ENCODE results near the gene OXA1L. TPM values are rescaled to one million over a fixed set of nuclear protein-coding genes. Genes with fewer than 3 reads are reported as not detected.
"Not testable (repeated sequence)": the region's sequence is repeated elsewhere in the genome, so short reads cannot be mapped to it uniquely, and the experiment has no call there.

The OXA1L gene
- total RNA-seq, 1 donor from 2014 or later, result 116 TPM

GRCh38 chr14:22801716-22802115, 35.2 kb downstream of the OXA1L start:
- H3K36me3 Mint-ChIP-seq, result no peaks in the 10 kb centered on the region
- peaks cover 7% of the 10 kb centered on the region for H3K4me1 Mint-ChIP-seq
- DNase-seq (ENCODE audit: low spot score), result no peak
- H3K27ac Mint-ChIP-seq, result no peak overlapping the region
- no peak overlapping the region for H3K4me3 ChIP-seq
- no peak overlapping the region for H3K4me3 Mint-ChIP-seq
- no peak overlapping the region for H2AFZ ChIP-seq (replicated peaks)
- H3K9ac ChIP-seq, result no peak overlapping the region
- H4K20me1 ChIP-seq (ENCODE audit: low read depth), result no peaks in the 10 kb centered on the region
- no peak for TF ChIP-seq EZH2phosphoT487 (IDR thresholded peaks at IDR 0.05)
- TF ChIP-seq CTCF (IDR thresholded peaks at IDR 0.05), result no peak
- no peaks in the 10 kb centered on the region for H3K27me3 ChIP-seq
- no peak overlapping the region for H3K27ac ChIP-seq
- H3K36me3 ChIP-seq, result no peaks in the 10 kb centered on the region
- H3K9me3 Mint-ChIP-seq, result no peaks in the 10 kb centered on the region
- no peaks in the 10 kb centered on the region for H3K4me1 ChIP-seq
- no peaks in the 10 kb centered on the region for H3K9me3 ChIP-seq (ENCODE audit: low read depth)
- no peaks in the 10 kb centered on the region for H3F3A ChIP-seq (ENCODE audit: low read depth)
- no peaks in the 10 kb centered on the region for H3K79me2 ChIP-seq (ENCODE audit: low read depth)
- no peak overlapping the region for H3K4me2 ChIP-seq
- H3K27me3 Mint-ChIP-seq (ENCODE audit: insufficient read depth, low read depth), result peaks cover 5% of the 10 kb centered on the region

- Mint-ChIP-seq H3K4me3 (no peak overlapping the region), H3K27ac (no peak overlapping the region), H3K9me3 (no peaks in the 10 kb centered on the region), H3K27me3 (ENCODE audit: insufficient read depth, low read depth) (peaks cover 9% of the 10 kb centered on the region), H3K4me1 (no peaks in the 10 kb centered on the region), H3K36me3 (no peaks in the 10 kb centered on the region)
- no peaks in the 10 kb centered on the region for H3K27me3 ChIP-seq
- H4K20me1 ChIP-seq (ENCODE audit: low read depth), result no peaks in the 10 kb centered on the region
- no peak overlapping the region for H3K27ac ChIP-seq
- no peaks in the 10 kb centered on the region for H3F3A ChIP-seq (ENCODE audit: low read depth)
- TF ChIP-seq EZH2phosphoT487 (IDR thresholded peaks at IDR 0.05) (no peak), CTCF (IDR thresholded peaks at IDR 0.05) (no peak), EZH2 (IDR thresholded peaks at IDR 0.05) (no peak)
- no peaks in the 10 kb centered on the region for H3K36me3 ChIP-seq
- H3K9me3 ChIP-seq (ENCODE audit: low read depth), result no peaks in the 10 kb centered on the region
- no peak overlapping the region for H3K4me2 ChIP-seq
- no peak overlapping the region for H2AFZ ChIP-seq (replicated peaks)
- no peak for DNase-seq (ENCODE audit: low spot score)
- no peak overlapping the region for H3K9ac ChIP-seq
- no peak overlapping the region for H3K4me3 ChIP-seq
- H3K79me2 ChIP-seq (ENCODE audit: low read depth), result no peaks in the 10 kb centered on the region
- H3K4me1 ChIP-seq, result no peaks in the 10 kb centered on the region
These were observed 36.6 kb downstream of the OXA1L start for GRCh38 chr14:22802860-22803686.

GRCh38 chr14:22803687-22803974, 37.1 kb downstream of the OXA1L start:
- Histone ChIP-seq H3K4me2 (no peak overlapping the region), H3K36me3 (no peaks in the 10 kb centered on the region), H2AFZ (replicated peaks) (no peak overlapping the region), H4K20me1 (ENCODE audit: low read depth) (no peaks in the 10 kb centered on the region), H3K9me3 (ENCODE audit: low read depth) (no peaks in the 10 kb centered on the region), H3K27me3 (no peaks in the 10 kb centered on the region), H3F3A (ENCODE audit: low read depth) (no peaks in the 10 kb centered on the region), H3K4me1 (no peaks in the 10 kb centered on the region), H3K27ac (no peak overlapping the region), H3K79me2 (ENCODE audit: low read depth) (no peaks in the 10 kb centered on the region), H3K4me3 (no peak overlapping the region), H3K9ac (no peak overlapping the region)
- Mint-ChIP-seq H3K9me3 (no peaks in the 10 kb centered on the region), H3K27me3 (ENCODE audit: insufficient read depth, low read depth) (peaks cover 9% of the 10 kb centered on the region), H3K36me3 (no peaks in the 10 kb centered on the region), H3K4me1 (no peaks in the 10 kb centered on the region), H3K4me3 (no peak overlapping the region), H3K27ac (peak overlapping the region; percentile 71)
- no peak for TF ChIP-seq CTCF (IDR thresholded peaks at IDR 0.05)
- TF ChIP-seq EZH2 (IDR thresholded peaks at IDR 0.05), result no peak
- TF ChIP-seq EZH2phosphoT487 (IDR thresholded peaks at IDR 0.05), result no peak
- DNase-seq (ENCODE audit: low spot score), result no peak

GRCh38 chr14:22805235-22805634, 38.7 kb downstream of the OXA1L start:
- not testable (repeated sequence) for H3K79me2 ChIP-seq (ENCODE audit: low read depth); H3K4me1 ChIP-seq; H3K4me2 ChIP-seq; H3K27me3 Mint-ChIP-seq (ENCODE audit: insufficient read depth, low read depth); H3K9me3 ChIP-seq (ENCODE audit: low read depth); H3K36me3 Mint-ChIP-seq; H3K36me3 ChIP-seq; H3K27ac ChIP-seq; H3K9me3 Mint-ChIP-seq; H3K9ac ChIP-seq; H3K4me3 Mint-ChIP-seq; H3K4me1 Mint-ChIP-seq; H3K27ac Mint-ChIP-seq; DNase-seq (ENCODE audit: low spot score); H2AFZ ChIP-seq (replicated peaks); H3K27me3 ChIP-seq; H3K4me3 ChIP-seq; H4K20me1 ChIP-seq (ENCODE audit: low read depth); H3F3A ChIP-seq (ENCODE audit: low read depth)

Data from neural progenitor cell (in vitro differentiated cells).